ENCODE measurements around the gene NUP160. TPM values are rescaled to one million over a fixed set of nuclear protein-coding genes. Genes with fewer than 3 reads are reported as not detected.
"Not testable (repeated sequence)": the region's sequence is repeated elsewhere in the genome, so short reads cannot be mapped to it uniquely, and the experiment has no call there.

Gene NUP160
- 53.8 TPM for polyA plus RNA-seq (2013, experiment 1 of 2)
- 53.1 TPM for polyA plus RNA-seq (2013, experiment 2 of 2)

- peaks cover 5% of the 10 kb centered on the region for H3K4me1 ChIP-seq (ENCODE audit: control insufficient read depth, low read depth, low read length)
- no peak within 1 kb of the TSS for H2BK15ac ChIP-seq (replicated peaks; ENCODE audit: low read depth)
- peak; percentile 87 for DNase-seq
- peaks cover 41% of the 10 kb centered on the region for H3K79me2 ChIP-seq (ENCODE audit: control insufficient read depth, insufficient read depth, low read length)
- H3K4me2 ChIP-seq (ENCODE audit: low read length), result peak within 1 kb of the TSS; percentile 99
- H3K23ac ChIP-seq (ENCODE audit: low read length), result peak within 1 kb of the TSS; percentile 76
- H3K9ac ChIP-seq (ENCODE audit: low read length), result peak within 1 kb of the TSS; percentile 99
- H3K4me3 ChIP-seq (ENCODE audit: low read length), result peak within 1 kb of the TSS; percentile 45
- H2AK5ac ChIP-seq (ENCODE audit: low read length), result no peak within 1 kb of the TSS
- peak within 1 kb of the TSS; percentile 99 for H3K56ac ChIP-seq (ENCODE audit: low read length)
- H3K27me3 ChIP-seq (ENCODE audit: insufficient read depth, low read length, poor library complexity), result no peaks in the 10 kb centered on the region
- no CpG with 5 or more reads among the region's 66 CpGs for WGBS (ENCODE audit: extremely low coverage, insufficient coverage, low lambda C conversion rate)
- H2BK5ac ChIP-seq (ENCODE audit: low read length), result peak within 1 kb of the TSS; percentile 78
- H3K27ac ChIP-seq (ENCODE audit: low read depth, low read length), result peak within 1 kb of the TSS; percentile 93
- H4K8ac ChIP-seq (ENCODE audit: low read depth, low read length), result peak within 1 kb of the TSS; percentile 29
- H3K79me1 ChIP-seq (ENCODE audit: low read length), result peaks cover 24% of the 10 kb centered on the region
- H3K18ac ChIP-seq (ENCODE audit: low read length), result peak within 1 kb of the TSS; percentile 31
- no peak within 1 kb of the TSS for H4K5ac ChIP-seq (ENCODE audit: low read length)
- H3K36me3 ChIP-seq (ENCODE audit: control insufficient read depth, insufficient read depth, low read length), result peaks cover 2% of the 10 kb centered on the region
- H2BK120ac ChIP-seq (ENCODE audit: low read depth, low read length), result no peak within 1 kb of the TSS
- peak within 1 kb of the TSS; percentile 77 for H3K4ac ChIP-seq (ENCODE audit: low read depth, low read length)
These were observed at the start of gene NUP160 for GRCh38 chr11:47847892-47848699. Gene NUP160 (minus strand): TSS chr11:47848350. CDS start chr11:47848318, 32 bp downstream.

- Histone ChIP-seq H3K18ac (ENCODE audit: low read length) (no peak overlapping the region), H3K4ac (ENCODE audit: low read depth, low read length) (no peak overlapping the region), H2BK15ac (replicated peaks; ENCODE audit: low read depth) (no peak overlapping the region), H2BK120ac (ENCODE audit: low read depth, low read length) (no peak overlapping the region), H3K79me1 (ENCODE audit: low read length) (no peaks in the 10 kb centered on the region), H3K79me2 (ENCODE audit: control insufficient read depth, insufficient read depth, low read length) (no peaks in the 10 kb centered on the region), H3K9ac (ENCODE audit: low read length) (no peak overlapping the region), H3K4me2 (ENCODE audit: low read length) (no peak overlapping the region), H3K27ac (ENCODE audit: low read depth, low read length) (no peak overlapping the region), H3K56ac (ENCODE audit: low read length) (no peak overlapping the region), H3K36me3 (ENCODE audit: control insufficient read depth, insufficient read depth, low read length) (no peaks in the 10 kb centered on the region), H4K5ac (ENCODE audit: low read length) (no peak overlapping the region), H3K27me3 (ENCODE audit: insufficient read depth, low read length, poor library complexity) (no peaks in the 10 kb centered on the region), H3K4me1 (ENCODE audit: control insufficient read depth, low read depth, low read length) (no peaks in the 10 kb centered on the region), H3K4me3 (ENCODE audit: low read length) (no peak overlapping the region), H3K23ac (ENCODE audit: low read length) (no peak overlapping the region), H2AK5ac (ENCODE audit: low read length) (no peak overlapping the region), H2BK5ac (ENCODE audit: low read length) (no peak overlapping the region), H4K8ac (ENCODE audit: low read depth, low read length) (no peak overlapping the region)
- no CpG with 5 or more reads among the region's 7 CpGs for WGBS (ENCODE audit: extremely low coverage, insufficient coverage, low lambda C conversion rate)
- DNase-seq, result no peak
These were observed 48.0 kb upstream of the NUP160 start for GRCh38 chr11:47896199-47896598.

- no peak for DNase-seq
These were observed 46.9 kb upstream of the NUP160 start for GRCh38 chr11:47895035-47895434.

GRCh38 chr11:47892546-47893276, 44.6 kb upstream of the NUP160 start:
- H3K79me2 ChIP-seq (ENCODE audit: control insufficient read depth, insufficient read depth, low read length); H2BK5ac ChIP-seq (ENCODE audit: low read length); H3K4me1 ChIP-seq (ENCODE audit: control insufficient read depth, low read depth, low read length); DNase-seq; H3K4me2 ChIP-seq (ENCODE audit: low read length); H2BK120ac ChIP-seq (ENCODE audit: low read depth, low read length); H3K79me1 ChIP-seq (ENCODE audit: low read length); H3K27ac ChIP-seq (ENCODE audit: low read depth, low read length); H4K5ac ChIP-seq (ENCODE audit: low read length); H4K8ac ChIP-seq (ENCODE audit: low read depth, low read length); H3K36me3 ChIP-seq (ENCODE audit: control insufficient read depth, insufficient read depth, low read length); H3K18ac ChIP-seq (ENCODE audit: low read length); H3K56ac ChIP-seq (ENCODE audit: low read length); H3K4ac ChIP-seq (ENCODE audit: low read depth, low read length); H3K23ac ChIP-seq (ENCODE audit: low read length); H3K9ac ChIP-seq (ENCODE audit: low read length); H2AK5ac ChIP-seq (ENCODE audit: low read length); H3K27me3 ChIP-seq (ENCODE audit: insufficient read depth, low read length, poor library complexity); H2BK15ac ChIP-seq (replicated peaks; ENCODE audit: low read depth); H3K4me3 ChIP-seq (ENCODE audit: low read length): not testable (repeated sequence)
- no CpG with 5 or more reads among the region's 57 CpGs for WGBS (ENCODE audit: extremely low coverage, insufficient coverage, low lambda C conversion rate)

More at GRCh38 chr11:47895035-47895434, 46.9 kb upstream of the NUP160 start:
- H2AK5ac ChIP-seq (ENCODE audit: low read length), result no peak overlapping the region
- no peak overlapping the region for H3K4me2 ChIP-seq (ENCODE audit: low read length)
- H3K79me1 ChIP-seq (ENCODE audit: low read length), result no peaks in the 10 kb centered on the region
- H3K79me2 ChIP-seq (ENCODE audit: control insufficient read depth, insufficient read depth, low read length), result no peaks in the 10 kb centered on the region
- no peak overlapping the region for H4K5ac ChIP-seq (ENCODE audit: low read length)
- no peaks in the 10 kb centered on the region for H3K36me3 ChIP-seq (ENCODE audit: control insufficient read depth, insufficient read depth, low read length)
- no peak overlapping the region for H3K18ac ChIP-seq (ENCODE audit: low read length)
- H3K4ac ChIP-seq (ENCODE audit: low read depth, low read length), result no peak overlapping the region
- H2BK5ac ChIP-seq (ENCODE audit: low read length), result no peak overlapping the region
- no peak overlapping the region for H3K27ac ChIP-seq (ENCODE audit: low read depth, low read length)
- no peak overlapping the region for H2BK15ac ChIP-seq (replicated peaks; ENCODE audit: low read depth)
- H3K4me3 ChIP-seq (ENCODE audit: low read length), result no peak overlapping the region
- H3K27me3 ChIP-seq (ENCODE audit: insufficient read depth, low read length, poor library complexity), result no peaks in the 10 kb centered on the region
- no peak overlapping the region for H3K56ac ChIP-seq (ENCODE audit: low read length)
- no peak overlapping the region for H4K8ac ChIP-seq (ENCODE audit: low read depth, low read length)
- H3K4me1 ChIP-seq (ENCODE audit: control insufficient read depth, low read depth, low read length), result no peaks in the 10 kb centered on the region
- H3K9ac ChIP-seq (ENCODE audit: low read length), result no peak overlapping the region
- no CpG with 5 or more reads among the region's 2 CpGs for WGBS (ENCODE audit: extremely low coverage, insufficient coverage, low lambda C conversion rate)
- H3K23ac ChIP-seq (ENCODE audit: low read length), result no peak overlapping the region
- H2BK120ac ChIP-seq (ENCODE audit: low read depth, low read length), result no peak overlapping the region

- no CpG with 5 or more reads among the region's 3 CpGs for WGBS (ENCODE audit: extremely low coverage, insufficient coverage, low lambda C conversion rate)
These were observed 43.7 kb upstream of the NUP160 start for GRCh38 chr11:47891886-47892285.

More at GRCh38 chr11:47891886-47892285, 43.7 kb upstream of the NUP160 start:
- Histone ChIP-seq H2BK120ac (ENCODE audit: low read depth, low read length) (no peak overlapping the region), H3K79me2 (ENCODE audit: control insufficient read depth, insufficient read depth, low read length) (no peaks in the 10 kb centered on the region), H3K23ac (ENCODE audit: low read length) (no peak overlapping the region), H3K27me3 (ENCODE audit: insufficient read depth, low read length, poor library complexity) (no peaks in the 10 kb centered on the region), H3K36me3 (ENCODE audit: control insufficient read depth, insufficient read depth, low read length) (no peaks in the 10 kb centered on the region), H3K4me3 (ENCODE audit: low read length) (no peak overlapping the region), H3K56ac (ENCODE audit: low read length) (no peak overlapping the region), H2BK15ac (replicated peaks; ENCODE audit: low read depth) (no peak overlapping the region), H3K79me1 (ENCODE audit: low read length) (no peaks in the 10 kb centered on the region), H2BK5ac (ENCODE audit: low read length) (no peak overlapping the region), H3K4me1 (ENCODE audit: control insufficient read depth, low read depth, low read length) (no peaks in the 10 kb centered on the region), H3K4me2 (ENCODE audit: low read length) (no peak overlapping the region), H3K18ac (ENCODE audit: low read length) (no peak overlapping the region), H3K9ac (ENCODE audit: low read length) (no peak overlapping the region), H4K8ac (ENCODE audit: low read depth, low read length) (no peak overlapping the region), H3K4ac (ENCODE audit: low read depth, low read length) (no peak overlapping the region), H4K5ac (ENCODE audit: low read length) (no peak overlapping the region), H3K27ac (ENCODE audit: low read depth, low read length) (no peak overlapping the region), H2AK5ac (ENCODE audit: low read length) (no peak overlapping the region)
- DNase-seq, result no peak
